HG02852 (cell line): Measurements from ENCODE around the gene OSBP2.

ENCODE experiments used
- ATAC-seq: cut with Tn5 transposase; IDR thresholded peaks from one replicate; pipeline ENCODE4 v1.9.1; 2021; ENCODE audit warnings: mild to moderate bottlenecking, moderate library complexity; ENCODE audit not compliant: unreplicated experiment

OSBP2 gene

DNA sequence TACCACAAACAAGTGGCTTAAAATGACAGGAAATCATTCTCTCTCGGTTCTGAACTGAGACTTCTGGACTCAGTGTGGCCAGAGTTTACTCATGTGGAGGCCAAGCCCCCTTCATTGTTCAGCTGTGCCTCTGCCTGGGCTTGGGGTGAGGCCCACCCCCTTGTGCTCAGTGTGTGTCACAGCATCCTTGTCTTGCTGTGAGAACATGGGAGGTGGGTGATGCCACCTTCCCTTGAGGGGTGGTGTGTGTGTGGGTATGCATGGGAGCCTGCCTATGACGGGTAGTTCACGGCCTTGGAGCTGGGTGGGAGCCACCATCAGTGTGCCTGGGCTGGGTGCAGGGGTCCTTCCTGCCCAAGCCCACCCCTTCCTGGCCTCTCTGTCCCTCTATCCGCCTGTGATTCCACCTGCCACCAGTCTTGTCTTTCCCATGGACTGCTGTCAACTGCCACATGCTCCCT lies 172.2 kb downstream of the OSBP2 start:
- no peak for ATAC-seq

DNA sequence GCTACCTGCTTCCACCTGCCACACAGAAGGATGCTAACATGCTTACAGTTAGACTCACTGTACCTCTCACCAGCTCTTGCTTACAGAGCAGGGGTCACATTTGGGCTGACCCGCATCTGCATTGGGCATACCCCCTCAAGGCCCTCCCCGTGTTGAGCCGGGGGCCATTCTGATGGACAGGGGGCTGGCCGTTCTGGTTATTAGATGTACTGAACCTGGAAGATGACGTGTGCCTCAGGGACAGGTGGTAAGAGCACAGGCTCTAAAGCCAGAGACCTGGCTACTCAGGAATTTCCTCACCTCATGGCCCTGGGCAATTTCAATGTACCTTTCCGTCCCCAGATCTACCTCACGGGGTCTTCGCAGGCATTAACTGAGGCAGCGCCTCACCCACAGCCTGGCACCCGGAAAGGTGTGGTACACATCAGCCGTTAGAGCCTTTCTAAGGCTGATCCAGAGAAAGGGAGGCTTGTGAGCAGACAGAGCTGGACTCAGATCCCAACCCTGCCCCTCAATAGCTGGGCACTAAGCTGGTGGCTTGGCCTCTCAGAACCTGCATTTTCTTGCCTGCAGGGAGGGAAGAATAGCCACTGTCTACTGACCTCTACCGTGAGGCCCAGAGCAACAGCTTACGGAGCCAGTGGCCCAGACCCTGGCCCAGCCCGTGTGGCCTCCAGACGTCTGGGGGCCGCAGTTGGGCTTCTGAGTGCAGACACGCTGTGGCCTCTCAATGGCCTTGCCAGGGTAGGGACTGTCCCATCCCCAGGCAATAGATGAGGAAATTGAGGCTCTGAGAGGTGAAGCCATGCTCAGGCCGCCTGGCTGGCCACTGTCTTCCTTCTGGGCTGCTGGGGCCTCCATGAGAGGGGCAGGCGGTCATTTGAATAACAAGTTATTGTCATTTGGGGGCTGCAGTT lies 173.3 kb downstream of the OSBP2 start:
- ATAC-seq, result no peak

DNA sequence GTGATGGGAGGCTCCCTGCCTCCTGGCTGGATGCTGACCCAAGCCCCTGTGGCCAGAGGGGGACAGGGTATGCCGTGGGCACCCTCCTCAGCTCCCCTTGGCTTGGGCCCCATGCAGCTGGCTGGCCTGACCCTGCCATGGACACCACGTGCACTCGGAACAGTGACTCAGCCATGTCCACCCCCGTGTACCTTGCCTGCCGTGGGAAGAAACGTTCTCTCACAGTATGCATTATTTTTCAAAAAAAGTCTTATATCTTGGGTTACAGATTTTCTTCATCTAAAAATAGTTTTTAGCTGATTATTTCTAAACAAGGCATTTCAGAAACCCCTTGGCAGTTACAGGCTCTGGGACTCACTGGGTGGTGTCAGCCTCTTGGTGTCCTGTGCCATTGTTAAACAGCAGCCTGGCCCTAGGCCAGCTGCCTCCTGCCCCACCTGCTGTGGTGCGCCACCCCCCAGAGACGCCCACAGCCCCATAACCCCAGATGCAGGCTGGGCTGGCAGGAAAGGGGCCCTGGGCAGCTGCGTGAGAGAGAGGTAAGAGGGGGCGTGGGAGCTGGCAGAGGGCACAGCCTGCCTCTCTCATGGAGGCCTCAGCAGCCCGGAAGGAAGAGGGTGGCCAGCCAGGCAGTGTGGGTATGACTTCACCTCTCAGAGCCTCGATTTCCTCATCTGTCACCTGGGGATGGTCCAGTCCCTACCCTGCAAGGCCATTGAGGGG lies 174.2 kb downstream of the OSBP2 start:
- no peak for ATAC-seq

DNA sequence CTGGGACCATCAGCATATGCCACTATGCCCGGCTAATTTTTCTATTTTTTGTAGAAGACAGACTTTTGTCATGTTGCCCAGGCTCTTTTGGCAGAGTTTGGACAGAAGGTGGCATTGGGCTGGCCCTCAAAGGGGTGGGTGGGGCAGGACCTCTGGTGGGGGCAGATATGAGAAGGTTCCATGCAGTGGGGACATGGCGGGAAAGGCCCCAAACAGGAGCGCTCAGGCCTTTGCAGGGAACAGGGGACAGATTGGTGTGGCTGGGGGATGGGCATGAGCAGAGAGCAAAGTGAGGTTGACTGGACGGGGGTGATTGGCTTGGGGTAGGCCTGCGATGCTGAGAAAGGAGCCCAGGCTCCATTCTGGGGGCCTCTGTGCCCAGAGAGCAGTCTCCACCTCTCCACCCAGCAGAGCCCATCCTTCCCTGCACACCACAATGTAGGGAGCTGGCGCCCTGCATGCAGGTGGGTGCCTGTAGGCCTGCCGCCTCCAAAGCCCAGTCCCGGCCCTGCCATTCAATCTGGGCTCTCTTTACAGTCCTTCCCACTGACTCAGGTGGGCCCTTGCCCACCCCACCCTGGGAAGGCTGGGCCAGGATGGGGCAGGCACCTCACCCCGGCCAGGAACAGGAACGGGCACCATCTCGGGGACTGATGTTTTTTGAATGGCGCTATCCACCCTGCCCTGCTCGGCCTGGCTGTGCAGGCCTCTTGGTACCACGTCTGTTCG lies 175.2 kb downstream of the OSBP2 start:
- ATAC-seq, result no peak

DNA sequence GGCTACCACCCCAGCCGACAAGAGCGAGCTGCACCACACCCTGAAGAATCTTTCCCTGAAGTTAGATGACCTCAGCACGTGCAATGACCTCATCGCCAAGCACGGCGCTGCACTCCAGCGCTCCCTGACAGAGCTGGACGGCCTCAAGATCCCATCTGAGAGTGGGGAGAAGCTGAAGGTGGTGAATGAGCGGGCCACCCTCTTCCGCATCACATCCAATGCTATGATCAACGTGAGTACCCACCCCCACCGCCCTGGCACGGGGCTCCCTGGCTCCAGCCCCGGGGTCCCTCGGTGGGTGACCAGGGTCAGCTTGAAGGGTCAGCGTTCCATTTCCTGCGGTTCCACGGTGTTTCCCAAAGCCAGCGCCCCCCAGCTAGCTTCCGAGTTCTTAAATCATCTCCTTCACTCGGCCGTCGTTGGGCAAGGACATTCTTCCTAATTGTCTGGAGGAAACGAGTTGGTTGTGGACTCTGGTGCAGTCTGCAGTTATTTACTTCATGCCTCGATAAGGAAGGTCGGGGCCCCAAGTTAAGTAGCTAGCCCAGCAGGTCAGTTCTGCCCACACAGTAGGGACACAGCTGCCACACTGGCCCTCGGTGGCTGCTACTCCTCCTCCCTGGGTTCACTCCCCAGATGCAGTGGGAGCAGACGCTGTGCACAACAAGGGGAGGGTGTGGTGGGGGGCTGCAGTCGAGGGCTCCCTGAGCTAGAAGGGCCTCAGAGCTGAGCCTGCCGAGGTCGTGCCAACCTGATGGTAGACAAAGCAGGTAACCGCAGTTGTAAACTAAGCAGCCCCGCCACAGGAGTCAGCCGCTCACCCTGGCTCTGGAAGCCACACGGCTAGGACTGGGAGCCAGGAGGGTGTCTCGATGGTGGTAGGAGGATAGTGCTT lies 176.0 kb downstream of the OSBP2 start:
- no peak for ATAC-seq

DNA sequence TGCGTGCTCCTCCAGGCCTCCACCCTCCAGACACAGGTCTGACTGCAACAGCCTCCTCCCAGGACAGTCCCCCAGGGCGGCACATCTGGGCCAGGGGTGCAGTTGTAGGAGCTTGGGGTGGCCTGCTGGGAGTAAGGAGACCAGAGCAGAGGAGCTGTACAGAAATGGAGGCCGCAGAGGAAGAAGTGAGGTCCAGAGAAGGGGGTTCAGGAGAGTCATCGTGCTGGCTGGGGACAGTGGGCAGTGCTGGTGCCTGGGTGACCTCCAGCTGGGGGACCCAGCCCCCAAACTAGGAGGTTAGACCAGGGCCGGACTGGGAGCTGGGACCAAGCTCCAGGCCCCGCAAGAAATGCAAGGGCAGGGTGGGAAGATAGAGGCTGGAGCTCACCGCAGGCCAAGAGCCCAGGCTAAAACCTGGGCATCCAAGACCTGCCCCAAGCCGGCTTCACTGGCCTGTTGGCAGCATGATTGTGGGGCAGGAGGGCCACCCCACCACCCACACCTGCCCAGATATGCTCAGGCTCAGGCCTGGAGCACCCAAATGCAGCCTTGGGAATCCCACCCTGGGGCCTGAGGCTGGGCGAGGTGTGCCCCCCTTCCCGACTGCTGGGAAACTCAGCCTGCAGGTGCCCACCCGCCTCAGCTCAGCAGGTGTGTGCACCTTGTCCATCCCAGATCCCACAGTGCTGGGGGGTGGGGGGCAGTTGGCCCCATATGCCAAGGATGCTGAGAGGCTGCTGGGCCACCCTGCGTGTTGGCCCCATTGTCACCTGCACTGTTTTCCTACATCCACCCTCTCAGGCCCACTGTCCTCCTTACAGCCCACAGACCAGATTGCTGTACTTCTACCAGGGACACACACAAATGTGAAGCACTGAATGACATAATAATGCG lies 177.0 kb downstream of the OSBP2 start:
- no peak for ATAC-seq

DNA sequence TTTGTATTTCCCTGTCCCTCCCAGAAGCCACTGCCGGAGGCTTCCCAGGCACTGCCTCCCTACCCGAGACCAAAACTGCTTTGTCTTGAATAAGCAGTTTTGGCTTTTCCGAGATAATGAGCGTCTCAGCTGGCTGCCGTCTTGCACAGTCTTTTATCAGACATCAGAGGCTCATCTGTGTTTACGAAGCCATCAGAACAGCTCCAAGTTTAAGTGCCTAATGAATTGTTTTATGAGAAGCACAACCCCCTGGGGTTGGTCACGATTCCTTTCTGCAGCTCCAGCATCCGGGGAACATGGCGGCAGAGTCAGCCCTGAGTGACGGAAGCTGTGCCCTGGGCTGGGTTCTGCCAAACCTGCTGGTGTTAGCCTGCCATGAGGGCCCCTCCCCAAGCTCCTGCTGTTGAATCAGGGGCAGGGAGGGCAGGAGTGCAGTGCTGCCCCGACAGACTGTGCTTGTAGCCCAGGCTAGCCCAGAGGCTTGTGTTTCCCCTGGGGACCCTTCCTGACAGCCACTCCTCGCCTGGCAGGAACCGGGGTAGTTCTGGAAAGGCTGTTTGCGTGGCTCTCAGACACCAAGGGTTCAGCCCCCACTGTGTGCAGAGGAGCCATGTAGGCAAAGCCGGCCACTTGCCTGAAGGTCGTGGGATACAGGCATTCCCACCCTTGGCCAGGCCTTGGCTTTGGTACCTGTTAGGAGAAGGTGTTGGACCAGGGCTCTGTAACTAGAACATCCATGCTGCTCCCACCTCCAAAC lies 177.8 kb downstream of the OSBP2 start:
- no peak for ATAC-seq

DNA sequence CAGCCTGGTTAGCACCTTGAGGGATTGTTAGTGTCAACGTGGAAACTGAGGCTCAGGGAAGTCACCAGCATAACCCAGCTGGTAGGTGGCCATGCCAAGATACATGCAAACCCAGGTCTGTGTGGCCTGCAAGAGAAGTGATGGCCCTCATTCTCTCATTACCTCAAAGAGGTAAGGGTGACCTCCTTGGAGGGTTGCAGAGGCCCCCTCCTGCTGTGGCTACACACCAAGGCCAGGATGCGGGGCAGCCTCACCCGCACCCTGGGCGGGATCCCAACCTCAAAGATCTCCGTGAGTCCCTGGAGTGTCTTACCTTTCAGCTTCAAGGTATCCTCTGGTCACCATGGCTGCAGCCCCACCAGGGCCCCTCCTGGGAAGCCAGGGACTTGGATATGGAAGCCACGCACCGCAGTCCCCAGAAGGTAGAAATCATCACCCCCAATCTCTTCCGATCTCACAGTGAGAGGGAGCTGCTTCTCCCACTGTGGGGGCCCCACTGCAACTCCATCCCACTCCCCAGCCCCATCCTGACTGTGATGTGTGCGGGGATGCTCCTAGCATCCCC lies 178.5 kb downstream of the OSBP2 start:
- no peak for ATAC-seq

DNA sequence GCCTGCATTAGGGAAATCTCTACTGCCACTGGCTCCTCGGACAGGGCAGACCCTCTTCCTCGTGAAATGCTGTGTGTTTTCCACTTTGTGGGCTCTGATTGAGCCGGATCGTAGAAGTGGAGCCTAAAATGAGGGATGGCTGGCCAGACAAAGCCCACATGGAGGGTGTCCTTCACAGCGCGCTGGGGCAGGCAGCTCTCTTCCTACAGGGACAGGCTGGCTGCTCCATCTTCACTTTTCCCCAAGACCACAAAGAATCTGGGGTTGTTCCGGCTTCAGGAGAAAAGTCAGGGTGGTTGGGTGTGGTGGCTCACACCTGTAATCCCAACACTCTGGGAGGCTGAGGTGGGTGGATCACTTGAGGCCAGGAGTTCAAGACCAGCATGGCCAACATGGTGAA lies 179.0 kb downstream of the OSBP2 start:
- ATAC-seq, result no peak

DNA sequence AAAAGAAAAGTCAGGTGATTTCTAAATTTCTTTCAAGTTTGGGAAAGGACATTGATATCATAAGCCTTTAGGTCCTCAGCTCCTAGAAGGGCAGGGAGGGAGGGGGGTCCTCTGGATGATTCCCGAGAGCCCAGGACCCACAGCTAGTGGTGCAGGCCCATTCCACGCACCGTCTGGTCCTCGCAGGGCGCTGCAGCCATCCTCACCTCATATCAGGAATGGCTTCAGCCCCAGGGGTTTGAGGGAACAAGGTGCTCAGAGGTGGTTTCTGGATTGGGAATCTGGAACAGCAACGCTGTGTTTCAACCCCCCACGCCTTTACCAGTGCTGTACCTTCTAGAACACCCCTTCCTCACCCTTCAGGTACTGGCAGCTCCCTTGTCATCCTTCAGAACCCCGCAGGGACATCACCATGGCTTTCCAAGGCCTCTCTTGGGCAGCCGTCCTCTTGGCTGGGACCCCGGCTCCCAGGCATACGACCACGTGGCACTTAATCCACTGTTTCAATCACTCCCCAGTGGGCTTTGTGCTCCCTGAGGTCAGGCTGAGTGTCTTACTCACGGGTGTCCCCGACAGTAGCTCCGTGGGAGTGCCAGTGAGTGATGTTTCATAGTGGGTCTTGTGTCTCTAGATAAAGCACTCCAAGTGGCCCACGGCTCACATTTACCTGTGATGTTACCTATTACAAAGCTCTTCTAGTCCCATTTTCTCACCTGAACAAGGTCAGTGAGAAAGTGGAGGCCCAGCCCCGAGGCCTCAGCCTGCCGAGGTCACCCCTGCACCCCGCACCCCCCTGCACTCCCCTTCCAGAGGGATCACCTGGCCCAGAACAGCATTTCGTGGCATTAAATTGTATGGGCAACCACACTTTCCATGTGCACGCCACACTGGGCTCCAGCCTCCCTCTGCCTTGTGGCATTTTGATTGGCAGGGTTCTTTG lies 180.0 kb downstream of the OSBP2 start:
- ATAC-seq, result no peak

DNA sequence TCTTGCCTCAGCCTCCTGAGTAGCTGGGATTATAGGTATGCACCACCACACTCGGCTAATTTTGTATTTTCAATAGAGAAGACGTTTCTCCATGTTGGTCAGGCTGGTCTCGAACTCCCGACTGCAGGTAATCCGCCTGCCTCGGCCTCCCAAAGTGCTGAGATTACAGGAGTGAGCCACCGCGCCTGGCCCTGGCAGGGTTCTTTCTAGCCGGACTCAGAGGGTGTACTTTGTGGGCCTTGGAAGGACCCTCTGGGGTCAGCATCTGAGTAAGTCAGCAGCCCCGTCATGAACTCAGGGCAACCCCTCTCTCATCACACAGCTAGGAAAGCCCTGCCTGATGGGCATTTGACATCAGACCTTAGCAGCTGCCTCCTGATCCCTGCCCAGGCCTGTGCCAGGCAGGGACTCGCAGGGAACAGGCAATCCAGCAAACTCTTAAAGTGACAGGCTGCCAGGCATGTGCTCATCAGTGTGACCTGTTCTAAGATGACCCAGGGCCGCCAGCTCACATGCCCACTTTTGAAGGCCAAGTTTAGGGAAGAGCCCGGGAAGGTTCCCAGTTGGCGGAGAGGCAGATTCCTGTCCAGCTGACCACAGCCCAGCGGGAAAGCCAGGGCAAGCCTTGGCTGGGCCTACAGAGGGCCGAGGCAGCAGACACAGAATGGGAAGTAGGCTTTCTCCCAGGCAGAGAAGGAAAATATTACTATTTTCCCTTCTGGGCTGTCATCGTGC lies 181.0 kb downstream of the OSBP2 start:
- ATAC-seq, result no peak

DNA sequence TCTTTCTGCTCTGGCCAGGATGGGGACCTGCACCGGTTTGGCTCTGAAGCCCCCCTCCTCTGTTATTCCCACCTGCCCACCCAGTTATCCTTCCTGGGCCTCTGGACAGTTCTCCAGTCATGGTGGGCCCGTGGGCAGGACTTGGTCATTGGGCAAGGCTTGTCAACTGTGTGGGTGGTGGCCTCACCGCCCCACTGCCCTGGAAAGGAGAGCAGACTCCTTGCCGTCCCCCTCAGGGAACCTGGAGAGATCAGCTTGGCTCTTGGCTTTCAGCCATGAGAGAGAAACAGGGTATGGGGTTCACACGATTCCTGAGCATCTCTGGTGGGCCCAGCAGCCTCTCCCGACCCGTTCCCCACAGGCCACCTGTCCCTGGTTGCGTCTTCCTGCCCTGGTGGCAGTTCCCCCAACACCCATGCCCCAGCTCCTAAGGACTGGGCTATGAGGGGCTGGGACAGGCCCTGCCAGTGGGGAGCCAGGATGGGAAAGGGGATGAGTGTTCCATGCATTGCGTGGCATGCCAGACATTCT lies 181.6 kb downstream of the OSBP2 start:
- no peak for ATAC-seq

DNA sequence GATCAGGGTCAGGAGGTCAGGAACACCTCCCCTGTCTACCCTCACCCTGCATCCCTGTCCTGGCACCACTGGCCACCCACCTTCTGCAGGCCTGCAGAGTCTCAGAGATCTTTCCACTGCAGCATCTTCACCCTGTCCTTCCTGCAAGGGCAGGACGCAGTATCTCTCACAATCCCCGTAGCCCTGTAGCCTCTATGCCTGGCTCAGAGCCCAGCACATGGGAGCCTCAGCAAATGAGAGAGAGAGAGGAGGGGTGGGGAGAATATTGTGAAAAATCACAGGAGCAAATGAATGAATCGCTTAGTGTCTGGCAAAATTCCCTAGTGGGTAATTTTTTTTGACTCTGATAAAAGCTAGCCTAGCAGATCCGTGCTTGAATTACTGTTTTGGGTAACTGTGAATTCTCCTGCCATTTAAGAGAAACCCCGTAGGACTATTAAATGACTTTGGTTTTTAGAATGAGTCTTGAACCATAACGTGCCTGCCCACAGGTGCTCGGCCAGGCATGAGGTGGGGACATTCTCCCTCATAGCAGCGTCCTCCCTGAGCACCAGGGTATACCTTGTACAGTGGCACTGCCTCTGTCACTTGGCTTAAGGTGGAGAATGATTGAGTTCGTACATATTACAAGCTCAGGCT lies 182.4 kb downstream of the OSBP2 start:
- ATAC-seq, result no peak

DNA sequence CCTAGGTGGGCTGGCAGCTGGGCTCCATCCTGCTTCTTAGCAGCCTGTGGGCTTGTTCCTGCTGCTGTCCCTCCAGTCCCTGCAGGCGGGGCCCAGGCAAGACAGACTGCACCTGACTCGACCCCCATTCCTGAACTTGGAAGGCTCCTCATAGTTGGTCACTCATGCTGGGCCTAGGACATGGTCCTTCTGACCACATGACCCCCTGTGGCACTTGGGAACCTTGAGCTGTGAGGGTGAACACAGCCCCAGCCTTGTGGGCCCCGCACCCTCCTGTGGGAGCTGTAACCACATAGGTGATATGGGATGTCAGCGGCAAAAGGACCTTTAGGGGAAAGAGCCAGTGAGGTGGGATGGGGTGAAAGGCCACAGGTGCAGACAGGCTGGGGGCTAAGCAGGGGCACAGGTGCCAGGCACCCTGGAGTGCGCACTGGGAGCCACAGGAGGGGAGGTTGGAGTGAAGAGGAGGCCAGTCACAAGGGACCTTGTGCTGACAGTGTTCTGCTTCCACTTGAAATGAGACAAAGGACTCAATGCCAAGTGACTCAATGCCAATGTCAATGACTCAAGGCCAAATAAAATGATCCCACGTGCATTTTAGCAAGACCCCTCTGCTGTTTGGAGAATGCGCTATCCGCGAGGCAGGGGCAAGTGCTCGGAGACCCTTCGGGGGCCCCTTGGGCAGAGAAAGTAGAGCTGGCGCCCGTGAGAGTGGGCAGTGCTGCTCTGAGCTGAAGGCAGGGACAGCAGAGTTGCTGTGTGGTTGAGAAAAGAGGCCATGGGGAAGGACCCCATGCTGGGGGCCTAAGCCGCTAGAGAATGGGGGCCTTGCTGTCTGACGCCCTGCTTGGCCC lies 183.2 kb downstream of the OSBP2 start:
- no peak for ATAC-seq
